Tibial artery (tissue), 4 donors: ENCODE data around the gene S100A6.

ENCODE experiments used
- DNase-seq, 2 donors: peaks; one replicate each; pipeline ENCODE4 v3.0.0-alpha.2; 2019
- H3K27ac ChIP-seq, 2 donors: fragments of 200-600 bp; sonication (generic) in 1 of 2; 1 replicate in 1 of 2; 2 replicates in 1 of 2; pipeline ENCODE4 v1.5.1; 2018 to 2019; ENCODE audit warnings: mild to moderate bottlenecking in 1 of 2
- H3K27me3 ChIP-seq, 2 donors: fragments of 200-600 bp; sonication (generic) in 1 of 2; one replicate each; pipeline versions ENCODE4 v1.5.1 to v1.6.0; 2016 to 2019
- H3K36me3 ChIP-seq, 3 donors: fragments of 200-600 bp; sonication (generic) in 2 of 3; one replicate each; pipeline ENCODE4 v1.5.1; 2016 to 2019; ENCODE audit warnings: mild to moderate bottlenecking in 2 of 3
- H3K4me1 ChIP-seq, 4 donors: fragments of 200-600 bp; sonication (generic) in 2 of 4; 1 replicate in 3 of 4; 2 replicates in 1 of 4; pipeline ENCODE4 v1.5.1; 2016 to 2019
- H3K4me3 ChIP-seq, 2 donors: fragments of 200-600 bp; sonication (generic) in 1 of 2; 1 replicate in 1 of 2; 2 replicates in 1 of 2; pipeline ENCODE4 v1.5.1; 2018 to 2019; ENCODE audit warnings: mild to moderate bottlenecking in 2 of 2
- H3K9me3 ChIP-seq, 3 donors: fragments of 200-600 bp; sonication (generic) in 1 of 3; one replicate each; pipeline ENCODE4 v1.5.1; 2016 to 2019
- intact Hi-C: fragments of 100-400 bp; cut with DNase I; formaldehyde crosslinking; loops from one replicate; pipeline ENCODE4 v1.15.0; 2023; ENCODE audit warnings: low total_unique reads
- TF ChIP-seq, protein P1 (sequence below), 2 experiments: fragments of 200-600 bp in 1 of 2; fragments of 450-650 bp in 1 of 2; IDR thresholded peaks; one replicate each; pipeline ENCODE4 v1.5.1; 2017 to 2019; ENCODE audit warnings: antibody characterized with exemption in 2 of 2, mild to moderate bottlenecking in 1 of 2, moderate library complexity in 1 of 2

The S100A6 gene

DNA sequence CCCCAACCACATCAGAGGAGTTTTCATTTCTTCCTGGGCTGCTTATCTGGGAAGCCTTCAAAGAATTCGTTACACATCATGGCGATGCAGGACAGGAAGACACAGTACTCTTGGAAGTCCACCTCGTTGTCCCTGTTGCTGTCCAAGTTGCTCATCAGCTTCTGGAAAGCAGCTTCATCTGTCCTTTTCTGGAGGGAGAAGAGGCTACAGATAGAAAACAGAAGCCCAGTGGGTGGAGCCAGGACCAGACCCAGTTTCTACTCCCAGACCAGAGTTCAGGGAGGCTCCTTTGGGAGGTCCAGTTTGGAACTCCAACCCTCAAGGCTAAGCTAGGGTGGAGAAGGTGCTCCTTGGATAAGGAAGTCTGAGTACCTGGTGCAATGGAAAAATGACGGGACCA, 7.9 kb upstream of the S100A6 start:
- DNase-seq = peak; percentile 16 to 55
- intact Hi-C loops = no loop called here
- no peaks in the 10 kb centered on the region for H3K9me3 ChIP-seq
- H3K4me3 ChIP-seq = peak overlapping the region; percentile 52 to 53
- TF ChIP-seq, protein P1, sequence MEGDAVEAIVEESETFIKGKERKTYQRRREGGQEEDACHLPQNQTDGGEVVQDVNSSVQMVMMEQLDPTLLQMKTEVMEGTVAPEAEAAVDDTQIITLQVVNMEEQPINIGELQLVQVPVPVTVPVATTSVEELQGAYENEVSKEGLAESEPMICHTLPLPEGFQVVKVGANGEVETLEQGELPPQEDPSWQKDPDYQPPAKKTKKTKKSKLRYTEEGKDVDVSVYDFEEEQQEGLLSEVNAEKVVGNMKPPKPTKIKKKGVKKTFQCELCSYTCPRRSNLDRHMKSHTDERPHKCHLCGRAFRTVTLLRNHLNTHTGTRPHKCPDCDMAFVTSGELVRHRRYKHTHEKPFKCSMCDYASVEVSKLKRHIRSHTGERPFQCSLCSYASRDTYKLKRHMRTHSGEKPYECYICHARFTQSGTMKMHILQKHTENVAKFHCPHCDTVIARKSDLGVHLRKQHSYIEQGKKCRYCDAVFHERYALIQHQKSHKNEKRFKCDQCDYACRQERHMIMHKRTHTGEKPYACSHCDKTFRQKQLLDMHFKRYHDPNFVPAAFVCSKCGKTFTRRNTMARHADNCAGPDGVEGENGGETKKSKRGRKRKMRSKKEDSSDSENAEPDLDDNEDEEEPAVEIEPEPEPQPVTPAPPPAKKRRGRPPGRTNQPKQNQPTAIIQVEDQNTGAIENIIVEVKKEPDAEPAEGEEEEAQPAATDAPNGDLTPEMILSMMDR (IDR thresholded peaks at IDR 0.05) = no peak
- H3K27me3 ChIP-seq = no peaks in the 10 kb centered on the region
- H3K4me1 ChIP-seq = peaks cover 0 to 75% (median 70%) of the 10 kb centered on the region in 4 donors
- peak overlapping the region; percentile 78 to 79 for H3K27ac ChIP-seq
- H3K36me3 ChIP-seq = no peaks in the 10 kb centered on the region

DNA sequence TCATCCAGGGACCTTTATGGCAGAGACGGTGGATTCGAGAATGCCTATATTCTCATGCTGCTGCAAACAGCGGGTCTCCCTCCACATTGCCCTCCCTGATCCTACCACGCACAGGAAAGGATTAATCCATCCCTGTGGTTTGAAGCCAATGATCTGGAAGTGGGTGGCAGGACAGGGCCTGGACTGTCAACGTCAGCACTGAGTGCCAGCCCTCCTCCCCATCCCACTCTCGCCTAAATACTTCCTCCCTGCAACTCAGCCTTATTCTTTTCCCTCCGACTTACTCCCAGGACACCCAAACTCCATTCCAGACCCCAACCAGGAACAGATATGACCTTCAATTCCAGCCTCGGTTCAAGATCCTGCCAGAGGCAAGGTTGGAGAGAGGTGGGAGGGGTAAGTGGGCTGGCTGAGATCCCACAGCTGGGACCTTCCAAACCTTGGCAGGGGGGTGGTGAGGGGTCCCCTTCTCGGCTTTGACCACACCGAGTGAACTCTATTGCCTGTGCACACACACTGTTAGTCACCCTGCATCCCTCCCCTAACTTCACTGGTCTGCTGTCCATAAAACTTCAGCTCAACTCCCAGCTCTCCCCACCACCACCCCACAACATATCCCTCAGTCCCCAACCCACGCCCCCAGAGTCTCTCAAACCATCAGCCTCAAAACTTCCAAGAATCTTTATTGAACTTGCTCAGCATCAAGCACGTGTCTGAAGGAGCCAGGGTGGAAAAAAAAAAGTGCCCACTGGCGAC, 7.3 kb upstream of the S100A6 start:
- DNase-seq = peak; percentile 13 to 61
- Histone ChIP-seq H3K27me3 (no peaks in the 10 kb centered on the region), H3K36me3 (no peaks in the 10 kb centered on the region), H3K27ac (peak overlapping the region; percentile 78 to 79), H3K4me3 (peak overlapping the region; percentile 52 to 53), H3K4me1 (peaks cover 0 to 69% (median 64%) of the 10 kb centered on the region in 4 donors), H3K9me3 (no peaks in the 10 kb centered on the region)
- intact Hi-C loops = no loop called here
- TF ChIP-seq, protein P1 (IDR thresholded peaks at IDR 0.05) = no peak

DNA sequence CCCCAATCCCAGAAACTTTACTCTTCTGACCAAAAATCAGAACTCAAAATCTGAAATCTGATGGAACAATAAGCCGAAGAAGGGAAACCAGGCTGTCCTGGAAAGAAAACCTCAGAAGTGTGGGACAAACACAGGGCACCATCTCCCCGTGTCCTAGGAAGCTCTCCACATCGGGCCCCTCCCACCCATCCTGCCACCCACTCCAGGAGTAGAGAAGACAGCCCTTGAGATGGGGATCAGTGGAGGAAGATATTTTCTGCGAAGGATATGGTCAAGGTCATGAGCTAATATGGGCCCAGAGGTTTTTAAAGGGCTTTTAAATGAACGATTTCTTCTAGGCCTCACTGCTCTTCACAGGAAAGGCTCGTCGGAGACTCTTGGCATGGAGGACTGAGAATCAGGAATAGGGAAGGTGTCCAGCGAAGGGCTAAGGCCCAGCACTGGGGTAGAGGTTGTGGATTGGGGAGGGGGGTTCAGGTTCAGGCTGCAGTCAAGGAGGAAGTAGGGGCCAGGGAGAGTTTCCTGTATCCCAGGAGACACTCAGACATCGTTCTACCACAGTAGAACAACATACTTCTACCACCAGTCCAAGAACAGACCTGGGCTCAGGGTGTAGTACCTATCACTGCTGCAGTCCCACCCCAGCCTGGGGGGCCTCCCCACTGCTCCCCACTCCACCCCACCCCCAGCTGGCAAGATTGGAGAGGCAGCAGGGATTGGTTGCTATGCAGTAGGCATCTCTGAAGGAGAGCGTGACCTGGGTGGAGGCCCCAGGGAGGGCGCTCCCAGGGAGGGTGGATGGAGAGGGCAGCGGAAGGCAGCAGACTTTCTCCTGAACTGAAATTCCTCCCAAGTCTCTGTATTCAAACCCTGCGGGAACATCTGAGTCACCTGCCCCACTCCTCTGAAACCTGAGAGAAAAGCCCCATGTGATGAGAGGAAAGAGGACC, 6.1 kb upstream of the S100A6 start:
- intact Hi-C loops = no loop called here
- TF ChIP-seq, protein P1 (IDR thresholded peaks at IDR 0.05) = no peak
- no peaks in the 10 kb centered on the region for H3K9me3 ChIP-seq
- peak; percentile 18 to 61 for DNase-seq
- peak overlapping the region; percentile 78 to 79 for H3K27ac ChIP-seq
- no peaks in the 10 kb centered on the region for H3K36me3 ChIP-seq
- H3K4me1 ChIP-seq = peaks cover 0 to 59% (median 54%) of the 10 kb centered on the region in 4 donors
- H3K4me3 ChIP-seq = no peak overlapping the region
- no peaks in the 10 kb centered on the region for H3K27me3 ChIP-seq

DNA sequence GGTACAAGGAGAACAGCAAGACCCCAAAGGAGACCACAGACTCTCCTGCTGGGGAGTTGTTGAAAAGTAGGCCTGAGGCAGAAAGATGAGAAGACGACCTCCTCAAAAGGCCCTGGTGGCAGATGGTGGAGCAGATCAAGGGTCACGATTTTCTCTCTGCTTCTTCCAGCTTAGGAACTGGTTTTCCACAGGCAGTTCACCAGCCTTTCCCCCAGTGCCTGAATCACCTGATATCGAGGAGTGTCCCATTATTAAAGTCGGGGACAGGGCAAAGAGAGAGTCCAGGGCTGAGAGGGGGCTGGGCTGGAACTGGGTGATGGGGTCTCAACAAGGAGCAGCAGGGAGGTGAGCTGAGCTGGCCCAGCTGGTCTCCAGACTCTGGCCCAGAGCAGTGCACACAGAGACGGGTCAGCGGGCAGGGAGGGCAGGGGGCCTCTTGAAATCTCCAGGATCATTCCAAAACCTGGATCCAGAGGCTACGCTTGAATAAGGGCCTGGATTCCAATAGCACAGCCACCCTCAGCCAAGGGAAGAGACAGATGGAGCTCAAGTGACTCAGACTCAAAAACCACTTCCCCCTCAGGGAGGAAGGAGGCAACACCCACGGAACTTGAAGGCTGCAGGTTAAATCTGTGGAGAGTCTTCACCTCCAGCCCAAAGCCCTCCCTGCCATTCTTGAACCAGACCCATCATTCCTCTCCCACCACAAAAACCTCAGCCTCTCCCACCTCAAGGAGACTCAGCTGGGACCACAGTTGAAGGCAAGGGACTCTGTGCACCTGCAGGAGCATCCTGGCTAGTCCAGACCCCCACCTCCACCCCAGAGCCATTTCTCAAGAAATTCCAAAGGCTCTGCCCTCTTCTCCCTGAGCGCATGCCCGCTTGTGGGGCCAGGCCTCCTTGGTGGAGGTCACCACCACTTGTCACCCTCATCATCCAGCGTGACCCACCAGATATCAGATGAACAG, 4.9 kb upstream of the S100A6 start, which contains the start of gene S100A5:
Gene S100A5, minus strand, starts transcription at position 541 of the 968 bp plus-strand sequence. CDS start 743 bp downstream, outside the sequence.
- DNase-seq = peak in 1 of 2 donors; percentile 56
- peaks cover 0 to 53% (median 47%) of the 10 kb centered on the region in 4 donors for H3K4me1 ChIP-seq
- H3K4me3 ChIP-seq = no peak within 1 kb of the TSS
- H3K27ac ChIP-seq = peak within 1 kb of the TSS; percentile 78 to 79
- TF ChIP-seq, protein P1 (IDR thresholded peaks at IDR 0.05) = no peak
- no peaks in the 10 kb centered on the region for H3K27me3 ChIP-seq
- no peaks in the 10 kb centered on the region for H3K36me3 ChIP-seq
- intact Hi-C loops = no loop called here
- no peaks in the 10 kb centered on the region for H3K9me3 ChIP-seq
